SKM-1 (cell line): Measurements from ENCODE around the gene PIM2.

Source experiments
- DNase-seq: peaks from one replicate; lab custom pipeline; 2025; ENCODE audit not compliant: unreplicated experiment; lab: John Stamatoyannopoulos, UW

The PIM2 gene

DNA sequence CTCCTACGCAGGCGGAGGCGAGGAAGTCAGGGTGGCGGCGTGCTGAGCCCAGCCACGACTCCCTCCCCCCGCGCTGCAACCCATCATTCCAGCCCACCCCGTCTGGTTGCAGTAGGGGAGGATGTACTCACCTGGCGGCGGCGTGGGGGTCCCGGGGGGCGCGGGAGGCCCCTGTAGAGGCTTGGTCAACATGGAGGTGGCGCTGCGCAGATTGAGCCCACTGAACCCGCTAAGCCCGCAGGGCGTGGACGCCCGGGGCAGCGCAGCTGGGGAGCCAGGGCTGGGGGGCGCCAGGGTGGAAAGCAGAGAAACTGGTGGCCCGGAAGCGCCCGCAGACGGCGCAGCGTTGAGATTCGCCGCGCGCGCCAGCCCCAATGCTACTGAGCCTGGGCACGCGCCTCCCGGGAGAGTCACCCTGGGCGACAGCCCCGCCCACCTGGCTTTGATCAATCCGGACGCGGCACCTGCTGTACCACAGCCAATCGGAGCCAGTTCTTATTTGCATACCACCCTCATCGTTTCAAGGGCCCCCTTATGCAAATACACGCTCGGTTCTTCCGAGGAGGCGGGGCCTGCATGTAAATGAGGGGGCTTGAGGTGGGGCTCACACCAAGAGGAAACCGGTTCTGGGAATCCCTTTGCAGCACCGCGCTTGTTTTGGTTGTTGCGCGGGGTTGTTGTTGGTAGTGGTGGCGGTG lies at the start of gene PIM2:
Gene PIM2 (minus strand): TSS at position 382 of the 698 bp plus-strand sequence. CDS start 190 bp downstream, at position 192.
- peak; percentile 69 for DNase-seq

DNA sequence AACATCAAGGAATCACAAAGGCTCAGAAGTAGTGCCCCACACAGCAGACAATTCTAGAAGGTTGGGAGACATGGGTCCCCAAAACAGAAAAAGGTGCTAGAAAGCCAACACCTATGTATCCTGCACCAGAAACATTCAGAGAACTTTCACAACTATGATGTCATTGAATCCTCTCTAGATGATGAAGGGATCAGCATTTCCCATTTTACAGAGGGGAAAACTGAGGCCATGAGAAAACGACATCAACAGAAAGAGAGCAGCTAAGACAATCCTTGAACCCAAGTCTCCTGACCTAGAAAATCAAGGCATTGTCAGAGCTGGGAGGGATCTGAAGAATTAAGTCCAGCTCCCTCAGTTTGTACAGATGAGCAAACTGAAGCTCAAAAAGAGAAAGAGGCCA lies 49.6 kb upstream of the PIM2 start:
- no peak for DNase-seq

DNA sequence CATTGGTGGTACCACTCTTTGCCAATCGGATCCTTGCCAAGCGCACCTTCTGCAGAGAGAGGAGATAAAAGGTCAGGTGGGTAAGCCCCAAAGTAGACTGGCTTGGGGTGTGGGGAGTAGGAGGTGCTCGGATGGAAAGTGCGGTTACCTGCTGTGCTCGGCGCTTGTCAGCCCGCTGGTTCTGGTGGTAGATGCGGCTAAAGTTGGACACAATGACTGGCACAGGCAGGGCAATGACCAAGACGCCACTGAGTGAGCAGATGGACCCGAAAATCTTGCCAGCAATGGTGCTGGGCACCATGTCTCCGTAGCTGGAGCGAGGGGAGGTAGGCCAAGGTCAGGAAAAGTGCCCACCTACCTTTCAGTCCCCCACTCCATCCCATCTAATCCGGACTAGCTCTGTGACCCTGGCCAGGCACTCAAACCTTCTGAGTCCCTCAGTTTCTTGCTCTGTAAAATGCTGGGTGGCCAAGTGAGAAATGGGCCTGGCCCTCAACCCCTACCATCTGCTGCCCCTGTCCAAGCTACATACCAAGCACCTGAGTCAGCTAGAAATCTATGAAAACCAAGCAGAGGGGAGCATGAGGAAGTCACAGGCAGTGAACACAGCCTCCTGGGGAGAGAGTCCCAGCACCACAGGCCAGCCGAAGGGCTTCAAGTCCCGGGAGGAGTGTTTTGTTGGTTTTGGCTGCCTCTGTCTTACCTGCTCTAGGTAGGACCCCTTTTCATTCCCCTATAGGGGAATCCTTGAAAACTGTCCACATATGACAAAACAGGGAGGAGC lies 48.2 kb upstream of the PIM2 start:
- DNase-seq: no peak

DNA sequence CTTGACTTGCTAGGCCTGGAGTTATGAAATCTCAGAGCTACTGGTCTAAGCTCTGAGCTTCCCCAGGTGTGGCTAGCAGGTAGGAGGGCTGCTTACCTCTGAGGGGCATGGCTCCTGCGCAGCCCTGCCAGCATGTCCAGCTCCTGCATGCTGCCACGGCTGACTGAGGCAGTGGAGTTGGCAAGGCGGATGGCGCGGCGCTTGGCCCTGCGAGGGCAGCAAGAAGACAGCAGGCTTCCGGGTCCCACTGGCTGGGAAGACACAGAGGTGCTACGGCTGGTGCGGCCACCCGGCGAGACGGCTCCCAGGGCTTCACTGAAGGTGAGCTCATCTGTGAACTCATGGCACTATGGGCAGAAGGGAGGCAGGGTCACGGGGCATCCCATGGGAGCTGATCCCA lies 47.1 kb upstream of the PIM2 start:
- DNase-seq: no peak

DNA sequence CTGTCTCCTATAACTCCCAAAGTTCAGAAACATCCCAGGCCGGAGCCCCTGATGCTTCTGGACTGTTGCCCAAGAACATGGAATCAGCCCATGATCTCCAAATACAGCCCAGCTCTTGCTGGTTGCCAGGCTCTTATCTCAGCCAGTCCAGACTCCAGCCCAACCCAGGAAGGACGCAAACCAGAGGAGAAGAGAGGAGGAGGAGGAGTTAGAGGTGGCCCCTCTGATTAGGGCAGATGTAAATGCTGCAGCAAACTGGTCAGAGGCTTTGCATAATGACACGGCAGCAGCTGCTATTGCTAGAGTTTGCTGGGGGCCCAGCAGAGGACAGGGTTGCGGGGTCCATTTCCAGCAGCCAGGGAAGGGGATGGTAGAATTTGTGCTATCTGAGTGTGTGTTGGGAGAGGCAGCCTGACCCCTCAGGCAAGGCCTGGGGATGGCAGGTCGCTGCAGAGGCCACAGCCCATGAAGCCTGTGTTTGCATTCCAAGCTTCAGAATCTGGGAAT lies 42.8 kb upstream of the PIM2 start:
- no peak for DNase-seq

DNA sequence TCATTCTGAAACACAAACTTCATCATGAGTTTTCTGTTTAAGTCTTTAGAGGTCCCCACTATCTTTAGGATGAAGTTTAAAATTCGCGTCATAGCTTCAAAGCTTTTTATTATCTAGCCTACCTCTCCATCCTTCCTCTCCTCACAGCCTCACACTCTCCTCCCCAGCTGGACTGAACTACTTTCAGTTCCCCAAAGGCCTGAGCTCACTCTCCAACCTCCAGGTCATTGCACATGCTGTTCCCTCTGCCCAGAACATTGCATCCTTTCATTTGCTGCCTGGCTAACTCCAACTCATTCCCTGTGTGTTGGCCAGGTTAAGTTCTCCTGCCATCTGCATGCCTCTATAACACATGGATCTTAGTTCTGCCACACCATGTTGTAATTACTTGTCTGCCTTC lies 41.5 kb upstream of the PIM2 start:
- no peak for DNase-seq

DNA sequence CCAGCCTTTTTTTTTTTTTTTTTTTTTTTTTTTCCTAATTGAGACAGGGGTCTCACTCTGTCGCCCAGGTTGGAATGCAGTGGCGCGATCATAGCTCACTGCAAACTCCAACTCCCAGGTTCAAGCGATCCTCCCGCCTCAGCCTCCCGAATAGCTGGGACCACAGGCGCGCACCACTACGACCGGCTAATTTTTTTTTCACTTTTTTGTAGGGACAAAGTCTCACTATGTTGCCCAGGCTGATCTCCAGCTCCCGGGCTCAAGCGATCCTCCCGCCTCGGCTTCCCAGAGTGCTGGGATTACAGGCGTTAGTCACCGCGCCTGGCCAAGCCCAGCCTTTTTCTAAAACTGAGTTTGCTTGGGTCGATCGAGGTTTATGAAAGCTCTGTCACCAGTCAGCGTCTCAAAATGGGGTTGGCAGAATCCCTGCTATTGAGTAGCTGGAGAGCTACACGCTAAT lies 39.8 kb upstream of the PIM2 start:
- DNase-seq: no peak

DNA sequence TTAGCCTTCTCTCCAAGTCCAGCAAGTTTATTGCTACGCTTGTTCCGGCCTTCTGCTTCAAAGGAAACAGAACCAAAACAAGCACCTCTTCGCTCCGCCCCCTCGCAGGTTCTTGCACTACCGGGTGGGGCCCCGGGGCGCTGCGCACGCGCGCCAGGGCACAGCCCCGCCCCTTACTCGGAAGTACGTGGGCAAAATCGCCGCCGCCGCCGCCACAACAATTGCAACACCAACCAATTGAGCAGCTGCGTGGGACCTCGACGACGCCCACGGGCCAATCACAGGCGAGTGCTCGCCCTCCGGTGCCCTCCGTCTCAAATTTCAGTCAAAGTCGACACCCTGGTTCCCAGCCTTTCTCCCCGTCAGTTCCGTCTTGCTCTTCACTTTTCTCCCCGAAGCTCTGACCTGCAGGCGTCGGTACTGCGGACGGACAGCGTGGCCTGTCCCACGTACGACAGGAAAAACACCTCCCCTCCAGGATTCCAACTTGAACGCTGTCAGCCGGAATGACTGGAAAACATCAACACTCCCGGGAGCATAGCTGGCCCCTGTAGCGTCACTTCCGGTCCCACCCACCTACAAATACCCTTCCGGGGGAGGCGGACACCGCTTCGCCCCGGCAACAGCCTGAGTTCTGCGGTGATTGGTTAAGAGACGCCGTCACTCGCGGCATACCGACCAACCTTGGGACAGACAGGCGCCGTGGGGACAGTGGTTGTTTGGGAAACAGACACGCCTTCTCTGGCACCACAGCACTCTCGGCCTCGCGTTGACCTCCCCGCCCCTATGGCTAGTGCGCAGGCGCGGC lies 39.2 kb upstream of the PIM2 start:
- peak; percentile 80 for DNase-seq

DNA sequence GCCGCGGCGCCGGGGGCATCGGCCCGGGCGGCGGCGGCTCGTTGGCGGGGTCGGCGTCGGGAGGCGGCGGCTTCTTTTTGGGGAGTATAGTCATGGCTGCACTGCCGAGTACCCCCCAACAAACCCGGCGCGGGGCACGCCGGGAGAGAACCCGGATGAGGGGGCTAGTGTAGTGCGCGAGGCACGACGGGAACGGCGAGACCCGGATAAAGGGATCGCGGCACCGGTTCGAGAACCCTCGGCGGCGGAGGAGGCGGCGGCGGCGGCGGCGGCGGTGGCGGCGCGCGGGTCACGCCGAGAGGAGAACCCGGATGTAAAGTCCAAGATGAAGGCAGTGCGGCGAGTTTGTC lies 38.6 kb upstream of the PIM2 start, which contains the start of gene OTUD5:
Gene OTUD5 (minus strand): TSS at position 131 of the 350 bp plus-strand sequence. CDS start 37 bp downstream, at position 94.
- no peak for DNase-seq

DNA sequence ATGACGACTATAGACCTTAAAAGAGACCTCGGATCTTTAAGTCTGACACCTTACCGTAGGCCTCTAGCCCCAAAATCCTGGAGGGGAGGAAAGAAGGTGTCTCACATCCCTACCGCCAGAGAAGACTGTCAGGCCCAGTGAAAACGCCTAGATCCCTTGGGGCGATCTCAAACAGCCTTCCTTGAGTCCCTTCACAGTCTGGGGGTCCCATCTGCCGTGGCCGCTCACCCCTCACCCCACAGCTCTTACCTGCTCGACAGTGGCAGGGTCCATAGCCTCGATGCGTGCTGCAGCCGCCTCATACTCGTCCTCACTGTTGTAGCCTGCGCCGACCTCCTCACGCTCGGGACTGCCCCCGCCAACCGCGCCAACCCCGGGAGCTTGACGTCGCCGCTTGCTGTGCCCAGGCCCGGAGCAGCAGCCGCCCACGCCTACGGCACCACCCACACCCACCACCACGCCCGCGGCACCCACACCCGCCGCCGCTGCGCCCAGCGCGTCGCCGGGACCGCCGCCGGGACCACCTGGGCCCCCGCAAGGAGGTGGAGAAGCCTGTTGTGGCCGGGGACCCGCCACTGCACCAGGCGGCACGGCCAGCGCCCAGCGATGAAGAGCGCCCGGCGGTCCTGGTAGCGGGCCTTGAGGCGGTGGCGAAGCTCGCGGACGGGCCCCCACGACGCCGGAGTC lies 38.0 kb upstream of the PIM2 start:
- DNase-seq: no peak

DNA sequence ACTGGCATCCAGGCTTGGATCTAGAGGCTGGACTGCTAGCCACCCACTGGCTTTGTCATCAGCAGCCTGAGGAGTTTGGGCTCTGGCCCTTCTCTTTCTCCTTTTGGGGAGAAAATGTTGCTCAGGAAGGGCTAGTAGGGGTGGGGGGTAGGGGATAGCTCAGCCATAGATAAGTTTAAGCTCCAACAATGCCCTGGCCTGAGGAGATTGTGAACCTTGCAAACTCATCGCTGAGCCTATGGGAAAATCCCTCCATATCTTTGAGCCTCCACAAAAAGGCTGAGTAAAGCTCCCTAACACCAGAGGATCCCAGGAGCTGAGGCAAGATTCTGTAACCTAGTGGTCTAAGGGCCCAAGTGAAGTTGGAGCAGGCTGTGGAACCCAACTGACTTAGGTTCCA lies 29.8 kb upstream of the PIM2 start:
- DNase-seq: no peak

DNA sequence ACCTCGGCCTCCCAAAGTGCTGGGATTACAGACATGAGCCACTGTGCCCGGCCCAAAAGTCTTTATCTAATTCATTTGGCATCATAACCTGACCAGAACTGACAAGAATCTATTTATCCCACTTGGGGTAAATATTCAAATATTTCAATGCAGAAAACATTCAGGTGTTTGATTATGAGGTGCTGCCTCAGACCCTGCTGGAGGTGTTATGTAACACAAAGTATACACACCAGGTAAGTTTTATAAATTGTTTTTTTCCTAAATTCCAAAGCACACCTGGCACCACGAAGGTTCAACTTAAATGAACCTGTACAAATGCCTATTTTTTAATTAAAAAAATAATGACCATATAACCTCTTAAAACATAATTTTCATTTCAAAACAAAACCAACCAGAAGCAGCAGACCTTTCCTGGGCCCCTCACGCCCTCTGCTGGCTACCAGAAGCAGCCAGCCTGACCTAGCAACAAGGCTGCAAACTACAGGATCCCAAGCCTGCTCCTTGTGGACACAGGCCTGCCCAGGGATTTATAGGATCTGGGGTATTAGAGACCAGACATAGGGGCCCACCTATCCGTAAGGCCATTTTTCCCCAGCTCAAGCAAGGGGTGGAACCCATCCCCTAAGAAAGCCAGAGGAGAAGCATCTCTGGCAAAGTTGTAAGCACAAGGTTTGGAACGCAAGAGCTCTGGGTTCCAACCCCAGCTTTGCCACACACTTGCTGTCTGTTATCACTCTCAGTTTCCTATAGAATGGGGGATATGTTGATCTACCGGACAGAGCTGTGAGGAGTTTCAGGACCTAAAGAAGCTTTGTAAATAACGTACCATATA lies 26.9 kb upstream of the PIM2 start:
- DNase-seq: no peak

DNA sequence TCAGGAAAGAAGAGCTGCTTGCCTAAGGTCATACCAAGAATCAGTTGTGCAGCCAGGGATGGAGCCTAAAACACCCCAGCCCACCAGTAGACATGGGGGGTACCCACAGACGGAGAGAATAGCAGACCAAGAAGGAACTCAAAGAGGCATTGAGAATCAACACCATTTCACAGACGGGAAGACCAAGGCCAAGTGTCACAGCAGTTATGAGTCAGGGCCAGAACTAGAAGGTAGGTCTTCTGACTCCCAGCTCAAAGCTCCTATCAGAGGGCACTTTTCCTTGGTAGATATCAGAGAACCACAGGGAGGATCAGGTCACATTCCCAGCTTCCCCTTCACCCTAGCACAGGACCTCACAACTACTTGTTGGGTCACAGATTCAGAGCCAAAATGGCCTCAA lies 24.1 kb upstream of the PIM2 start:
- DNase-seq: no peak

DNA sequence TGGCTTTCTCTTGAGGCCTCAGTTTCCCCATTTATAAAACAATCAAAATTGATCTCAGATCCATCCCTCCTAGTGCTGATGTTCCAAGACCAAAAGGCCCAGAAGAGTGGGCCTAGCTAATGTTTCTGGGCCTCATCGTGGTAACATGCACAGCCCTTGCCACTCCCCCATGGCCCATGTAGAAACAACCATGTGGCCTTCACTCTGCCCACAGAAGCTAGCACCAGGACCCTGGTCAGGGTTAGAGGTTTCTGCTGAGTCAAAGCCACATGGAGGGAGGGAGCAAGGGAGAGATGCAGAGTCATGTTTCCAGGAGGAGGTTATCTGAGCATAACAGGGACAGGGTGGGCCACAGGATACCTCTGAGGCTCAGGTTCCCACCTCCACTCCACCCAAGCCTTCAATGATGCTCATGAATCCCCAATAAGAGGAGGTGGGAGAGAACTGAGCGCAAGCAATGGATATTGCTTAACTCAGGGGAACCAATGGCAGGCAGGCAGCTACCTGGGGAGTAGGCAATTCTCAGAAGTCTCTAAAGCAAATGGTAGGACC lies 21.7 kb upstream of the PIM2 start:
- DNase-seq: no peak

DNA sequence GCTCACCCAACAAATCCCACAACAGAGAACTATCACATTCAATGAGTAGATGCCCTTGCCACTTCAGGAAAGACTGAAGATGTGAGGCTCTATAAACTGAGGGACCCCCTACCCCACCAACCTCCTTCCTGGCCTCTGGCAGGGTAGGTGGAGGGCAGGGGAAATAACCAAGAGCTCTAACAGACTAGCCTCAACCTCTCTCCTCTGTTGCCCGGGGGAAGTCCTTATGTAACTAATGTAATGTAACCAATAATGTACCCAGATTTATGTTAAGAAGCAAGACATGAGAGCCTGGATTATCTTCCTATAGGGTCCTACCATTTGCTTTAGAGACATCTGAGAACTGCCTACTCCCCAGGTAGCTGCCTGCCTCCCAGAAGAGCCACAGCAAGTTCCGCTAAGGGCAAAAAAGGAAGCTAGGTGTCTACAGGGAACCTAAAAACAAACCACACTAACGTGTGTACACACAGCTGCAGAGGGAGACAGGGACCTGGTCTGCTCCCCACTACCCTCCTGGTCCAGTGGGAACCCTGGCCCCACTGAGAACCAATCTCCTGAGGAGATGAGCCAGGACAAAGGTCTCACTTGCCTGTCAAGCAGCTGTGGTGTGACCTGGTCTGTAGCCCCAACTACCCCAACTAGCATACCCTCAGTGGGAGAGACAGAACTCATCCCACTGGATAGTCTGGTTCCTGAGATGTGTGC lies 20.9 kb upstream of the PIM2 start:
- DNase-seq: no peak

DNA sequence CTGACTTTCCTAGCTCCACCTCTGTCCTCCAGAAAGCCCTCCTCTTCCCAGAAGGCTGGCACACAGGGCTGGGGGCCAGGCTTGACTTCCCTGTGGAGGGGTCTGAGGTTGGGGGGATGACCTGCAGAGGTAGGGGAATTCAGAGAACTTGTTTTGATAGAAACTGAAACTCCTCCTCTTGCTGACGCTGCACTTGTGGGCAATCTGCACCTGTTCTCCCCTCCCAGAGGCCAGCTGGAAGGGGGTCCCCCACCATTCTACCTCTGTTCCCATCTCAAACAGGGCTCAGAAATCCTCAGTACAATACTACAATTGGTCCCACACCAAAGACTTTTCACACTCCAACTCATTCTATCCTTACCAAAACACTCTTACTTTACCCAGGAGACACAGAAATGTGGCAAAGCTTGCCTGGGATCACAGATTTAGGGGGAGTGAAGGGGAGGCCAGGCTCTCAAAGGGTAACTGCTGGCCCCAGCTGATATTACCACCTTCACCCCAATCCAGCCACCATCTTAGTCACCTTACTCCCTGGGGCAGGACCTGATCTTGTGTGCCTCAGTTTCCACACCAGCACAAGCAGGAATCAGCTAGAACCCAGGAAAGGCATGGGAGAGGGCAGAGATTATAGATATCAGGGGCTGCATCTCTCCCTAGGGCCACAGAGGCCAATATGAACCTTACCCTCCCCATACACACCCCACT lies 20.0 kb upstream of the PIM2 start:
- DNase-seq: no peak

DNA sequence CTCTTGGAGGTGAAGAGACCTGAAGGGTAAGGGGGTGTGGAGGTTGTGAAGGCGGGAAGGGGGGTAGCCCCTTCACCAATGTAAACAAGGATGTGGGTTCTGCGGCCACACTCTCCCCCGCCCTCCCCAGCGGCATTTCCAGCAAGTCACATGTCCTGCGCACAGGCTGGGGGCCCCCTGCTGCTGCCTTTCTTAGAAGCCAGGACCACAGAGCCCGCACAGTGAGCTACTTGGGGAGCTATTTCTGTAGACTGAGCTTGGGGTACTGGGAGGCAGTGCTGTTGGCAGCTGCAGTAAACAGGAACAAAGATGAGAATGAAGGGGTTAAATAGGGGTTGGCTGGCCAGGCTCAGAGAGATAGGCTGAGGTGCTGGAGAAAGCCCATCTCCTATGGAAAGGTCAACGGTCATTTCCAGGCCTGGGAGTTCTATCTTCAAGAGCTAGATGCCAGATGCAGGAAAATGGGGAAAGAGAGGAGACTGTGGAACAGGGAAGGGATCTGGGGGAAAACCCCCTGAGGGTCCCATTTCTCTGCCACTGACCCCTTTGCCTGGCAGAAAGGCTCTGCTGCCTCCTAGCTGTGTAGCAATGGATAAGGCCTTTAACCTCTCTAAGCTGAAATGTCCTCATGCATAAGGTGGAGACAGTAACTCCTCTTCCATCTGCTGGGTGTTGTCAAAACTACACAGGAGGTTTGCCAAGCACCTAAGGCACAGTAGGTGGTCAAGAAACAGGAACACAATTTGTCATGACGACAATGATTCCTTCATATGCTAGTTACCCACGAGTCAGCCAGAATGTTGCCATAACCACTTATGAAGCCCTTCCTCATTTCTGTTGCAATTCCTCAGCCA lies 18.5 kb upstream of the PIM2 start:
- DNase-seq: peak; percentile 58
